OCI-LY3 (cell line): ENCODE results near the gene SH3PXD2A.
"Not testable (repeated sequence)": the region's sequence is repeated elsewhere in the genome, so short reads cannot be mapped to it uniquely, and the experiment has no call there.

ENCODE experiments used
- H2AFZ ChIP-seq: fragments of 200-600, 300-600 bp; shearing (Covaris generic); 2 replicates; pipeline ENCODE4 v1.6.0; 2014; ENCODE audit warnings: antibody characterized with exemption, low read depth, low read length
- H3K27ac ChIP-seq: fragments of 200-600, 300-600 bp; sonication (generic); 2 replicates; pipeline ENCODE4 v1.5.1; 2014; ENCODE audit warnings: mild to moderate bottlenecking, low read length, moderate library complexity, mixed read lengths
- H3K27me3 ChIP-seq: fragments of 200-600, 300-600 bp; sonication (generic); 2 replicates; pipeline ENCODE4 v1.6.1; 2014; ENCODE audit warnings: low read depth, low read length, mixed read lengths
- H3K36me3 ChIP-seq: fragments of 200-600, 300-600 bp; sonication (generic); replicated peaks from 2 replicates; pipeline ENCODE3; 2014; ENCODE audit warnings: low read depth, low read length, mixed read lengths
- H3K4me1 ChIP-seq: fragments of 300-600, 200-600 bp; sonication (generic); 2 replicates; pipeline ENCODE4 v1.6.1; 2014; ENCODE audit warnings: low read length, mixed read lengths
- H3K4me2 ChIP-seq: fragments of 200-600, 300-600 bp; sonication (generic); 2 replicates; pipeline ENCODE4 v1.6.1; 2014; ENCODE audit warnings: low read length, mixed read lengths
- H3K4me3 ChIP-seq: fragments of 300-600, 200-600 bp; sonication (generic); 2 replicates; pipeline ENCODE4 v1.5.1; 2014; ENCODE audit warnings: antibody characterized with exemption, mild to moderate bottlenecking, low read length, moderate library complexity
- H3K79me2 ChIP-seq: fragments of 300-600, 200-600 bp; shearing (Covaris generic); 2 replicates; pipeline ENCODE4 v1.6.1; 2014; ENCODE audit warnings: mild to moderate bottlenecking, low read length, mixed read lengths
- H3K9ac ChIP-seq: fragments of 300-600, 200-600 bp; shearing (Covaris generic); 2 replicates; pipeline ENCODE4 v1.6.0; 2014; ENCODE audit warnings: mild to moderate bottlenecking, low read length, moderate library complexity
- H3K9me3 ChIP-seq: fragments of 200-600, 300-600 bp; shearing (Covaris generic); 2 replicates; pipeline ENCODE4 v1.6.1; 2014; ENCODE audit warnings: low read length, mixed read lengths; ENCODE audit not compliant: insufficient read depth
- H4K20me1 ChIP-seq: fragments of 200-600, 300-600 bp; sonication (generic); 2 replicates; pipeline ENCODE4 v1.6.1; 2016; ENCODE audit warnings: low read length, mixed read lengths; ENCODE audit not compliant: insufficient read depth
- CTCF ChIP-seq: fragments of 200-600, 300-600 bp; sonication (generic); IDR thresholded peaks from 2 replicates; pipeline ENCODE4 v1.5.1; 2014; ENCODE audit warnings: antibody characterized with exemption, low read length, low read depth
- EZH2phosphoT487 ChIP-seq: fragments of 200-600 bp; shearing (Covaris generic); IDR thresholded peaks from 2 replicates; pipeline ENCODE4 v1.6.1; 2018; ENCODE audit warnings: antibody characterized with exemption, mixed run types, low read depth

The SH3PXD2A gene

GRCh38 chr10:103847346-103847745, 8.0 kb downstream of the SH3PXD2A start:
- no peak overlapping the region for H3K4me3 ChIP-seq
- no peak for TF ChIP-seq EZH2phosphoT487
- TF ChIP-seq CTCF = no peak
- no peaks in the 10 kb centered on the region for H3K9me3 ChIP-seq
- no peak overlapping the region for H2AFZ ChIP-seq
- H3K4me1 ChIP-seq = no peaks in the 10 kb centered on the region
- H3K36me3 ChIP-seq = no peaks in the 10 kb centered on the region
- H3K9ac ChIP-seq = no peak overlapping the region
- H4K20me1 ChIP-seq = no peaks in the 10 kb centered on the region
- no peak overlapping the region for H3K27ac ChIP-seq
- no peaks in the 10 kb centered on the region for H3K79me2 ChIP-seq
- peaks cover 10% of the 10 kb centered on the region for H3K27me3 ChIP-seq
- no peak overlapping the region for H3K4me2 ChIP-seq

GRCh38 chr10:103845972-103846371, 9.4 kb downstream of the SH3PXD2A start:
- Histone ChIP-seq H3K9ac (no peak overlapping the region), H3K9me3 (no peaks in the 10 kb centered on the region), H3K4me3 (no peak overlapping the region), H3K4me2 (no peak overlapping the region), H3K27me3 (peaks cover 10% of the 10 kb centered on the region), H3K36me3 (no peaks in the 10 kb centered on the region), H3K79me2 (no peaks in the 10 kb centered on the region), H4K20me1 (no peaks in the 10 kb centered on the region), H3K27ac (no peak overlapping the region), H3K4me1 (no peaks in the 10 kb centered on the region), H2AFZ (no peak overlapping the region)
- TF ChIP-seq CTCF (no peak), EZH2phosphoT487 (no peak)

DNA sequence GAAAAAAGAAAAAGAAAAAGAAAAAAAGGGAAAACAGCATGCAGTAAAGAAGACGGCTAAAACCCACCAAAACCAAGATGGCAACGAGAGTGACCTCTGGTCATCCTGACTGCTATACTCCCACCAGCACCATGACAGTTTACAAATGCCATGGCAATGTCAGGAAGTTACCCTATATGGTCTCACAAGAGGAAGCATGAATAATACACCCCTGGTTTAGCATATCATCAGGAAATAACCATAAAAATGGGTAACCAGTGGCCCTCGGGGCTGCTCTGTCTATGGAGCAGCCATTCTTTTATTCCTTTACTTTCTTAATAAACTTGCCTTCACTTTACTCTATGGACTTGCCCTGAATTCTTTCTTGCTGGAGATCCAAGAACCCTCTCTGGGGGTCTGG, 10.0 kb downstream of the SH3PXD2A start:
- H4K20me1 ChIP-seq, H3K27ac ChIP-seq, H2AFZ ChIP-seq, H3K4me2 ChIP-seq, H3K27me3 ChIP-seq, H3K79me2 ChIP-seq, H3K36me3 ChIP-seq, H3K4me3 ChIP-seq, H3K9ac ChIP-seq, H3K4me1 ChIP-seq, H3K9me3 ChIP-seq: not testable (repeated sequence)

- no peak overlapping the region for H3K4me2 ChIP-seq
- H3K9me3 ChIP-seq = no peaks in the 10 kb centered on the region
- H3K79me2 ChIP-seq = no peaks in the 10 kb centered on the region
- no peaks in the 10 kb centered on the region for H3K4me1 ChIP-seq
- TF ChIP-seq EZH2phosphoT487 (no peak), CTCF (no peak)
- no peaks in the 10 kb centered on the region for H3K27me3 ChIP-seq
- H3K9ac ChIP-seq = no peak overlapping the region
- no peak overlapping the region for H3K27ac ChIP-seq
- H3K36me3 ChIP-seq = no peaks in the 10 kb centered on the region
- H3K4me3 ChIP-seq = no peak overlapping the region
- H4K20me1 ChIP-seq = no peaks in the 10 kb centered on the region
- H2AFZ ChIP-seq = no peak overlapping the region
Observed at GRCh38 chr10:103843854-103844570, 11.4 kb downstream of the SH3PXD2A start.
